Measurements from ENCODE around the gene UBXN2A.
A peak's percentile ranks its signal among the peaks of the same experiment; 100 is the strongest.

Gene UBXN2A

GRCh38 chr2:23918837-23919489 is 21.3 kb upstream of the UBXN2A start:
- Histone ChIP-seq H3K27ac (ENCODE audit: low read depth, low read length) (no peak overlapping the region), H3K4me3 (ENCODE audit: low read length) (no peak overlapping the region), H3K4me1 (ENCODE audit: control insufficient read depth, insufficient read depth, low read length) (peaks cover 10% of the 10 kb centered on the region)

GRCh38 chr2:23924589-23925359 is 15.5 kb upstream of the UBXN2A start:
- Histone ChIP-seq H3K27me3 (ENCODE audit: control insufficient read depth, insufficient read depth, low read length) (no peaks in the 10 kb centered on the region), H3K27ac (ENCODE audit: low read depth, low read length) (no peak overlapping the region), H3K4me1 (ENCODE audit: control insufficient read depth, insufficient read depth, low read length) (peaks cover 18% of the 10 kb centered on the region), H3K36me3 (ENCODE audit: control insufficient read depth, insufficient read depth, low read length) (no peaks in the 10 kb centered on the region), H3K4me3 (ENCODE audit: low read length) (peak overlapping the region; percentile 93), H3K9ac (ENCODE audit: low read length) (no peak overlapping the region)

More at GRCh38 chr2:23918837-23919489, 21.3 kb upstream of the UBXN2A start:
- H3K27me3 ChIP-seq (ENCODE audit: control insufficient read depth, insufficient read depth, low read length), result no peaks in the 10 kb centered on the region
- H3K36me3 ChIP-seq (ENCODE audit: control insufficient read depth, insufficient read depth, low read length), result no peaks in the 10 kb centered on the region
- no peak overlapping the region for H3K9ac ChIP-seq (ENCODE audit: low read length)

DNA sequence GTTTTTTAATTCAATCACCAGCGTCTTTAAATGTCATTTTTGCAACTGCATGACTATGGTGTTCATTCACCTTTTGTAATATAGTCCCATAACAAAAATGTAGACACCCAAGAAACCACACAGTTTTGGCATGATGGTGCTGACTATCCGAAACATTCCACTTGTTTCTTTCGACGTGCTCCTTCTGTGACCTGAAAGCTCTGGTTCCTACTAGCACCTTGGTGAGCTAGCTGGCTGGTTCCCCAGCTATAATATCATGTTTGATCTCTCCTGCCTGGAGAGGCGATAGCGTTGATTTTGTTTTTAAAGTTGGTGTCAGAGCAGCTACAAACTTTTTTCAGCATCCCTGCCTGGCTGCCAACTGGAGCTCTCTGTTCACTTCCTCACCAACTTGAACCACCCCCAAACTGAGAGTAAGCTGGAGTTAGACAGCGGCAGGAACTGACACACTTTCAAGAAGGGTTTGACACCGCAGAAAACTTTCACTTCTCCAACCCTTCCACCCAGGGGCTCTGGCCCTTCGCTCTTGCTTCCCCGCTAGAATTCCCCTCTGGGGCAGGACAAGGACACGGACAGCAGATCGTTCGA is 14.5 kb upstream of the UBXN2A start:
- peaks cover 18% of the 10 kb centered on the region for H3K4me1 ChIP-seq (ENCODE audit: control insufficient read depth, insufficient read depth, low read length)

GRCh38 chr2:23926290-23926749 is 13.9 kb upstream of the UBXN2A start:
- peaks cover 16% of the 10 kb centered on the region for H3K4me1 ChIP-seq (ENCODE audit: control insufficient read depth, insufficient read depth, low read length)

More for the DNA sequence above, 14.5 kb upstream of the UBXN2A start:
- H3K27ac ChIP-seq (ENCODE audit: low read depth, low read length), result peak overlapping the region; percentile 99
- peak overlapping the region; percentile 93 for H3K4me3 ChIP-seq (ENCODE audit: low read length)
- no peaks in the 10 kb centered on the region for H3K36me3 ChIP-seq (ENCODE audit: control insufficient read depth, insufficient read depth, low read length)
- H3K27me3 ChIP-seq (ENCODE audit: control insufficient read depth, insufficient read depth, low read length), result no peaks in the 10 kb centered on the region
- H3K9ac ChIP-seq (ENCODE audit: low read length), result peak overlapping the region; percentile 98

DNA sequence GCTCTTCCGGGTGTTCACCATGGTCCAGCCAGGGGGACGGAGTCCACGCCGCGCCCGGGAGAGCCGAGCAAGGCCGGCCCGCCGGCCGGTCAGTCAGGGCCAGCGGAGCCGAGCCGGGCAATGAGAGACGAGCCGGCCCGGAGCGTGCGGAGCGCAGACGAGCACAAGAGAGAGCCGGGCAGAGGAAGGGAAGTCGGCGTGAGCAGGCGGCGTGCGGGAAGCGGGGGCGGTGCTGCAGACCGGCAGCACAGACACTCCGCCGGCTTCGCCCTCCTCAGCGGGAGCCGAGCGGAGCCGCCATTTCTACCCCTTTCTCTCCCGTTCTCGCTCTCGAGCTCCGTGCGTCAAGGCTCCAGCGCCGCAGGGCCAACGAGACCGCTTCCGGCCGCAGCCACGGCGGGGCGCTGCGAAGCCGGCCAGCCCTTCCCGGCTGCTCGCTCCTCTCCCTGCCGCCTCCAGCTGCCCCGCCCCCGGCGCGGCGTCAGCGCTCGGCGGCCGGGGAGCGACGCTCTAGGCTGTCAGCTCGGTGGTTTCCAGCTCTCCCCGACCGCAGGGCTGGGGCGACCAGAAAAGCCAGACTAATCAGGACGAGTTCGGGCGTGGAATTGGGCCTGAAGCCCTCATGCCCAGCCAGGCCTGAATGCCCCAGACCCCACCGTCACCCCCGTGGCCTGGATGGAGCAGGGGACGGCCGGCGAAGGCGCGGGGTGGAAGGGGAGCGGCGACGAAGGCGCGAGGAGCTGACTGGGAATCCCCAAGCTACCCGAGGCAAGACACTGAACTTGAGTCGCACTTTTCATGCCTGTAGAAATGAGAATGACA is 13.3 kb upstream of the UBXN2A start, which contains the start of gene ATAD2B:
Gene ATAD2B, minus strand, starts transcription at position 374 of the 822 bp plus-strand sequence. Its CDS starts 353 bp downstream, at position 21.
- H3K27ac ChIP-seq (ENCODE audit: low read depth, low read length), result peak within 1 kb of the TSS; percentile 99
- H3K4me3 ChIP-seq (ENCODE audit: low read length), result peak within 1 kb of the TSS; percentile 96
- peak within 1 kb of the TSS; percentile 98 for H3K9ac ChIP-seq (ENCODE audit: low read length)
- H3K4me1 ChIP-seq (ENCODE audit: control insufficient read depth, insufficient read depth, low read length), result peaks cover 13% of the 10 kb centered on the region
- H3K27me3 ChIP-seq (ENCODE audit: control insufficient read depth, insufficient read depth, low read length), result no peaks in the 10 kb centered on the region
- no peaks in the 10 kb centered on the region for H3K36me3 ChIP-seq (ENCODE audit: control insufficient read depth, insufficient read depth, low read length)

More at GRCh38 chr2:23926290-23926749, 13.9 kb upstream of the UBXN2A start:
- Histone ChIP-seq H3K27me3 (ENCODE audit: control insufficient read depth, insufficient read depth, low read length) (no peaks in the 10 kb centered on the region), H3K27ac (ENCODE audit: low read depth, low read length) (peak overlapping the region; percentile 99), H3K4me3 (ENCODE audit: low read length) (peak overlapping the region; percentile 93), H3K36me3 (ENCODE audit: control insufficient read depth, insufficient read depth, low read length) (no peaks in the 10 kb centered on the region), H3K9ac (ENCODE audit: low read length) (peak overlapping the region; percentile 98)

DNA sequence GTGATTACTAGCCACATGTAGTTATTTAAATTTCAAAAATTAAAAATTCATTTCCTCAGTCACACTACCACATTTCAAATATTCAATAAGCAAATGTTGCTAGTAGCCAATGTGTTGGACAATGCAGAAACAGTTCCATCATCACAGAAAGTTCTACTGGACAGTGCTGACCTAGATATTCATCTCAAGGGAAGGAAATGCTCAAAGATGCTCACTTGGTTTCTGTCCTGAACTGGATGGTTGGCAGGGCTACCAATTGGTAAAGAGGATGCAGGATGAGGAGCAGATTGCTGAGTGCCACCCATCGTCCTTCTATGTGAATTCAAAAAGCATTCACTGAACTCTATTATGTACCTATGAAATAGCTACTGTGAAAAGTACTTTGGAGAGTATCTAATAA is 6.0 kb upstream of the UBXN2A start:
- H3K4me1 ChIP-seq (ENCODE audit: control insufficient read depth, insufficient read depth, low read length), result peaks cover 1% of the 10 kb centered on the region
- H3K4me3 ChIP-seq (ENCODE audit: low read length), result no peak overlapping the region
- no peaks in the 10 kb centered on the region for H3K27me3 ChIP-seq (ENCODE audit: control insufficient read depth, insufficient read depth, low read length)
- no peak overlapping the region for H3K9ac ChIP-seq (ENCODE audit: low read length)
- no peak overlapping the region for H3K27ac ChIP-seq (ENCODE audit: low read depth, low read length)
- no peaks in the 10 kb centered on the region for H3K36me3 ChIP-seq (ENCODE audit: control insufficient read depth, insufficient read depth, low read length)

DNA sequence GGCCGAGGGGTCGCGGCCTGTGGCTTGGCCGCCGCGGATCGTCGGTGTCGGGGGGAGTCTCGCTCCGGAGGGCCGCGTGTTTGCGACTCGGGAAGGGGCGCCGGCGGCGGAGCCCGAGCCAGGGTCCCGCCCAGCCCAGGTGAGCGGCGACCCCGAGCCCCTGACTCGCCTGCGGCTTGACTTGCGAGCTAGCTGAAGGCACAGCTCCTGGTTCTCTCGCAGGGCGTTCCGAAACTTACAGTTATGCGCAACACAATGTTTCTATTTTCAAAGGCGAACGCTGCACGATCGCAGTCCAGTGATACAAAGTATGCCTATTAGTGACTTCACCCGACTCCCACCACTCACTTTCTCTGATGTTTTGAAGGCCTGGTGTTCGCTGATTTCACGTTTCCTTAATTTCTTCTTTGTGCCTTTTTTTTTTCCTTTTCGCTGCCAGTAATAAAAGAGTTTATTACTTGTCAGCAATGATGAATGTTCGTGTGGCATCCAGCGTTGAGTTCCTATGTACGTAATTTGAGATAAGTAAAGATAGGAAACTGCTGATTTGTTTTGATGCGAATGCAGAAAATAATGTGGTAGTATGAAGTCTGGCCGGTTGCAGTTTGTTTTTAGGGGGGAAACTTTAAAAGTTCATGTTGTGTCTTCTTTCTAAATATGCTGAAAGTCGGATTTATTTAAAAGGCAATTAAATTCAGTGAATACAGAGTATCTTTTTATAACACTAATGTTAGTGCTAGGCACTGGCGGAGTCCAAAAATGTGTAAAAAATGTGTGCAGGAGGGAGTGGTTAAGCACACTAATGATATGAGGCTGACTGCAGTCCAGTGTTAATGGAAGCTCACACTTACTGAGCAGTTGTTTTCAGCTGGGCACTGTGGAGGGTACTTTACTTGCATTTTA is 706 bp downstream of the UBXN2A start:
- Histone ChIP-seq H3K27me3 (ENCODE audit: control insufficient read depth, insufficient read depth, low read length) (no peaks in the 10 kb centered on the region), H3K4me3 (ENCODE audit: low read length) (peak overlapping the region; percentile 94), H3K27ac (ENCODE audit: low read depth, low read length) (peak overlapping the region; percentile 91), H3K9ac (ENCODE audit: low read length) (peak overlapping the region; percentile 56), H3K36me3 (ENCODE audit: control insufficient read depth, insufficient read depth, low read length) (no peaks in the 10 kb centered on the region), H3K4me1 (ENCODE audit: control insufficient read depth, insufficient read depth, low read length) (peaks cover 4% of the 10 kb centered on the region)

DNA sequence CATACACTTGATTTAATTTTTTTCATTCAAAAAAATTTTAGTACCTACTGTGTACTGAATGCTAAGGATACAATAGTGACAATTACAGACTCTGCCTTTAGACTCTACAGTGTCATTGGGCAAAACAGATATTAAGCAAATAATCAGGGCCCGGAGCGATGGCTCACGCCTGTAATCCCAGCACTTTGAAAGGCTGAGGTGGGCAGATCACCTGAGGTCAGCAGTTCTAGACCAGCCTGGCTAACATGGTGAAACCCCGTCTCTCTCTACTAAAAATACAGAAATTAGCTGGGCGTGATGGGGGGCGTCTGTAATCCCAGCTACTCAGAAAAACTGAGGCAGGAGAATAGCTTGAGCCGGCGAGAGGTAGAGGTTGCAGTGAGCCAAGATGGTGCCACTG is 1.4 kb downstream of the UBXN2A start:
- H3K36me3 ChIP-seq (ENCODE audit: control insufficient read depth, insufficient read depth, low read length), result no peaks in the 10 kb centered on the region
- H3K9ac ChIP-seq (ENCODE audit: low read length), result no peak overlapping the region
- H3K27ac ChIP-seq (ENCODE audit: low read depth, low read length), result no peak overlapping the region
- H3K4me1 ChIP-seq (ENCODE audit: control insufficient read depth, insufficient read depth, low read length), result peaks cover 4% of the 10 kb centered on the region
- peak overlapping the region; percentile 94 for H3K4me3 ChIP-seq (ENCODE audit: low read length)
- no peaks in the 10 kb centered on the region for H3K27me3 ChIP-seq (ENCODE audit: control insufficient read depth, insufficient read depth, low read length)

DNA sequence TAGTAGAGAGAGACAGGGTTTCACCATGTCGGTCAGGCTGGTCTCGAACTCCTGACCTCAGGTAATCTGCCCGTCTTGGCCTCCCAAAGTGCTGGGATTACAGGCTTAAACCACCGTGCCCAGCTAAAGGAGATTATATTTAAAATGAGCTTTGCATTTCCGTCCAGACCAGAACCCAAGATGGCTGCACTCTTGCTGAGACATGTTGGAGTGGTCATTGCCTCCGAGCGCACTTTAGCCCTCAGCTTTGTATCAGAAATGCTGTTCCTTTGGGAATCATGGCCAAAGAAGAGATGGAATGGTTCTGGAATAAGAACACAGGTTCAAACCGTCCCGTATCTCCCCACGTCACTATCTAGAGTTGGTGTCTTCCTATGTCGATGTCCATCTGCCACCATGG is 3.4 kb downstream of the UBXN2A start:
- H3K9ac ChIP-seq (ENCODE audit: low read length), result no peak overlapping the region

DNA sequence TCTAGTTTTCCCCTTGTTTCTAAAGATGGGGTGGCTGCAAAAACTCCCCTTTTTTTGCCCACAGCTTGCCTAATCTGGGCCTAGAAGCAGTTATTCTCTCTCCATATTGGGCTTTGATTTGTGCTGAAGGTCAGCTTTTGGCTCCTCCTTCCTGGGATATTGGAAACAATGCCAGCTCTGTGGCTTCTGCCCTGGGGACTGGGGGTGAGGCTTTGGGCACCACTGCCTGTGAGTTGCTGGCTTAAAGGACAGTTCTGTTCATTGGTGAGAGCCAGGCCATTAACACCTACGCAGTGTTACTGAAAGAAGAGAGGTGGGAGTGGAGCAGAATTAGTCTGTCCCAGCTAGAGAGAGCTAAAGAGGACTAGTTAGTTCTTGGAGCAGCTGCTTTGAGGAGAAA is 4.3 kb downstream of the UBXN2A start:
- H3K27me3 ChIP-seq (ENCODE audit: control insufficient read depth, insufficient read depth, low read length), result no peaks in the 10 kb centered on the region
- no peaks in the 10 kb centered on the region for H3K36me3 ChIP-seq (ENCODE audit: control insufficient read depth, insufficient read depth, low read length)
- H3K27ac ChIP-seq (ENCODE audit: low read depth, low read length), result no peak overlapping the region
- H3K4me1 ChIP-seq (ENCODE audit: control insufficient read depth, insufficient read depth, low read length), result no peaks in the 10 kb centered on the region
- no peak overlapping the region for H3K9ac ChIP-seq (ENCODE audit: low read length)
- H3K4me3 ChIP-seq (ENCODE audit: low read length), result no peak overlapping the region

More for the DNA sequence above, 3.4 kb downstream of the UBXN2A start:
- H3K27me3 ChIP-seq (ENCODE audit: control insufficient read depth, insufficient read depth, low read length), result no peaks in the 10 kb centered on the region
- no peaks in the 10 kb centered on the region for H3K36me3 ChIP-seq (ENCODE audit: control insufficient read depth, insufficient read depth, low read length)
- no peak overlapping the region for H3K27ac ChIP-seq (ENCODE audit: low read depth, low read length)
- no peak overlapping the region for H3K4me3 ChIP-seq (ENCODE audit: low read length)
- H3K4me1 ChIP-seq (ENCODE audit: control insufficient read depth, insufficient read depth, low read length), result peaks cover 4% of the 10 kb centered on the region

DNA sequence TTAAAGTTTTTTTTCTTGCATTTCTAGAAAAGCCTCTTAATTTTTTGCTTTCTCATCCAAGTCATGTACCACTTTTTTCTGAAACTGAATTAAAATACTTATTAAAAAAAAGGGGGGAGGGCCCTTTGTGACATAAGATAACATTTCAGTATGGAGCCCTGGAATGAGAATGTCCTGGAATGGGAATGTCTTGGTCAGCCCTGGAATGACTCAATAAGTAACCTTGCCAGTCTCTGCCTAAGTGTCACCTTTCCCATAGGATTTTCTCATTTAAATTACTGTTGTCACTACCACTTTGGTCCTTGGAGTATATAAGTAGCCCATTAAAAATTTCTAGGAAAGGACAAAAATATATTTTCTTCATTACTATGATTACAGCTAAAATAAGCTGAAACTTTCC is 4.7 kb downstream of the UBXN2A start:
- Histone ChIP-seq H3K36me3 (ENCODE audit: control insufficient read depth, insufficient read depth, low read length) (no peaks in the 10 kb centered on the region), H3K4me1 (ENCODE audit: control insufficient read depth, insufficient read depth, low read length) (no peaks in the 10 kb centered on the region), H3K9ac (ENCODE audit: low read length) (no peak overlapping the region), H3K27ac (ENCODE audit: low read depth, low read length) (no peak overlapping the region), H3K4me3 (ENCODE audit: low read length) (no peak overlapping the region), H3K27me3 (ENCODE audit: control insufficient read depth, insufficient read depth, low read length) (no peaks in the 10 kb centered on the region)
